PC-3 (cell line): ENCODE data around the gene NUP160. TPM values are rescaled to one million over a fixed set of nuclear protein-coding genes. Genes with fewer than 3 reads are reported as not detected.

ENCODE experiments used
- ATAC-seq: fragments of 200-7000 bp; cut with Tn5 transposase; 2 replicates; pipeline ENCODE4 v1.9.1; 2020; ENCODE audit warnings: mild to moderate bottlenecking, moderate library complexity
- BruUV-seq: library from RNA; stranded (reverse); fragments of 400-500 nt; replicated peaks from 2 replicates; lab custom pipeline; 2021; lab: Mats Ljungman, UMichigan
- CTCF ChIA-PET: fragments of 300-600 bp; sonication (Branson Sonifier 250); formaldehyde crosslinking; loops from one replicate; lab custom pipeline; 2022; ENCODE audit warnings: antibody characterized with exemption; lab: Charles Lee
- POLR2A ChIA-PET: fragments of 300-600 bp; sonication (Branson Sonifier 250); formaldehyde crosslinking; loops from one replicate; lab custom pipeline; 2022; ENCODE audit warnings: antibody characterized with exemption; ENCODE audit not compliant: unreplicated experiment; lab: Charles Lee
- DNase-seq: peaks from one replicate; pipeline ENCODE4 v3.0.0-alpha.2; 2015
- H2AFZ ChIP-seq: fragments of 300-600 bp; sonication (generic); 2 replicates; pipeline ENCODE4 v1.6.0; 2016; ENCODE audit warnings: antibody characterized with exemption, low read length
- H3F3A ChIP-seq: fragments of 300-600 bp; sonication (generic); one replicate; pipeline ENCODE4 v1.6.0; 2017; ENCODE audit warnings: antibody characterized with exemption, low read length, control low read depth, mild to moderate bottlenecking; ENCODE audit not compliant: unreplicated experiment
- H3K27ac ChIP-seq: fragments of 300-600 bp; sonication (generic); 2 replicates; pipeline ENCODE4 v1.5.1; 2016; ENCODE audit warnings: mild to moderate bottlenecking, low read length
- H3K27me3 ChIP-seq: fragments of 300-600 bp; sonication (generic); 2 replicates; pipeline ENCODE4 v1.6.1; 2016; ENCODE audit warnings: low read length, mixed read lengths
- H3K36me3 ChIP-seq: fragments of 300-600 bp; sonication (generic); 2 replicates; pipeline ENCODE4 v1.6.1; 2016; ENCODE audit warnings: low read depth, mixed run types, low read length, mixed read lengths
- H3K4me1 ChIP-seq: fragments of 300-600 bp; sonication (generic); 2 replicates; pipeline ENCODE4 v1.5.1; 2016; ENCODE audit warnings: low read length; ENCODE audit not compliant: insufficient read depth
- H3K4me2 ChIP-seq: fragments of 300-600 bp; sonication (generic); 2 replicates; pipeline ENCODE4 v1.6.0; 2016; ENCODE audit warnings: low read length
- H3K4me3 ChIP-seq: fragments of 300-600 bp; sonication (generic); 2 replicates; pipeline ENCODE4 v1.5.1; 2016; ENCODE audit warnings: mild to moderate bottlenecking, low read length, mixed read lengths
- H3K79me2 ChIP-seq: fragments of 300-600 bp; sonication (generic); 2 replicates; pipeline ENCODE4 v1.6.1; 2017; ENCODE audit warnings: low read length, mixed read lengths
- H3K9ac ChIP-seq: fragments of 300-600 bp; sonication (generic); 2 replicates; pipeline ENCODE4 v1.6.0; 2016; ENCODE audit warnings: mild to moderate bottlenecking, low read length
- H3K9me2 ChIP-seq: fragments of 300-600 bp; sonication (generic); replicated peaks from 2 replicates; pipeline ENCODE4 v1.6.1; 2016; ENCODE audit warnings: mixed run types, low read length, mixed read lengths
- H3K9me3 ChIP-seq: fragments of 300-600 bp; sonication (generic); 2 replicates; pipeline ENCODE4 v1.6.1; 2016; ENCODE audit warnings: low read length, mixed read lengths
- H4K20me1 ChIP-seq: fragments of 300-600 bp; sonication (generic); 2 replicates; pipeline ENCODE4 v1.6.1; 2016; ENCODE audit warnings: low read length, mixed read lengths
- EZH2 ChIP-seq: fragments of 300-600 bp; sonication (generic); IDR thresholded peaks from one replicate; pipeline ENCODE4 v1.6.1; 2017; ENCODE audit warnings: antibody characterized with exemption, mild to moderate bottlenecking, low read length; ENCODE audit not compliant: unreplicated experiment
- EZH2phosphoT487 ChIP-seq: fragments of 300-600 bp; sonication (generic); IDR thresholded peaks from 2 replicates; pipeline ENCODE4 v1.6.1; 2018; ENCODE audit warnings: mild to moderate bottlenecking, antibody characterized with exemption, low read length, borderline replicate concordance
- intact Hi-C: fragments of 100-400 bp; cut with micrococcal nuclease; formaldehyde crosslinking; loops from 2 replicates; pipeline ENCODE4 v1.9.0; 2023
- total RNA-seq: library from RNA; depleted of rRNA; stranded (reverse); fragments of >200 nt; gene quantifications from 2 replicates; pipeline ENCODE4 v1.2.3, GENCODE V29; 2014
- TF ChIP-seq, protein P1 (sequence below): fragments of 300-600 bp; sonication (generic); conservative IDR thresholded peaks from 2 replicates; pipeline ENCODE4 v1.5.1; 2017; ENCODE audit warnings: antibody characterized with exemption, low read depth, mild to moderate bottlenecking, low read length

The NUP160 gene
- total RNA-seq, 1 experiment from 2014 or later, result 23.0 TPM

- Histone ChIP-seq H3K79me2 (no peaks in the 10 kb centered on the region), H3K9ac (no peak overlapping the region), H3K9me2 (no peaks in the 10 kb centered on the region), H3F3A (no peaks in the 10 kb centered on the region), H3K9me3 (no peaks in the 10 kb centered on the region), H3K27me3 (no peaks in the 10 kb centered on the region), H3K4me2 (peak overlapping the region; percentile 18; the same call in 1 of the 2 replicates), H2AFZ (no peak overlapping the region), H3K36me3 (no peaks in the 10 kb centered on the region), H3K27ac (peak overlapping the region; percentile 40), H3K4me1 (peaks cover 8% of the 10 kb centered on the region), H4K20me1 (no peaks in the 10 kb centered on the region), H3K4me3 (no peak overlapping the region)
- POLR2A ChIA-PET, result no interaction called here
- CTCF ChIA-PET, result no interaction called here
- intact Hi-C loops, result loop anchor here (5.0 to 10.0 kb wide), 2 partner anchors 127 to 250 kb away; partner anchors contain the start of gene PTPRJ
- TF ChIP-seq, protein P1, sequence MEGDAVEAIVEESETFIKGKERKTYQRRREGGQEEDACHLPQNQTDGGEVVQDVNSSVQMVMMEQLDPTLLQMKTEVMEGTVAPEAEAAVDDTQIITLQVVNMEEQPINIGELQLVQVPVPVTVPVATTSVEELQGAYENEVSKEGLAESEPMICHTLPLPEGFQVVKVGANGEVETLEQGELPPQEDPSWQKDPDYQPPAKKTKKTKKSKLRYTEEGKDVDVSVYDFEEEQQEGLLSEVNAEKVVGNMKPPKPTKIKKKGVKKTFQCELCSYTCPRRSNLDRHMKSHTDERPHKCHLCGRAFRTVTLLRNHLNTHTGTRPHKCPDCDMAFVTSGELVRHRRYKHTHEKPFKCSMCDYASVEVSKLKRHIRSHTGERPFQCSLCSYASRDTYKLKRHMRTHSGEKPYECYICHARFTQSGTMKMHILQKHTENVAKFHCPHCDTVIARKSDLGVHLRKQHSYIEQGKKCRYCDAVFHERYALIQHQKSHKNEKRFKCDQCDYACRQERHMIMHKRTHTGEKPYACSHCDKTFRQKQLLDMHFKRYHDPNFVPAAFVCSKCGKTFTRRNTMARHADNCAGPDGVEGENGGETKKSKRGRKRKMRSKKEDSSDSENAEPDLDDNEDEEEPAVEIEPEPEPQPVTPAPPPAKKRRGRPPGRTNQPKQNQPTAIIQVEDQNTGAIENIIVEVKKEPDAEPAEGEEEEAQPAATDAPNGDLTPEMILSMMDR, result no peak
- TF ChIP-seq EZH2, result no peak
- no peak for TF ChIP-seq EZH2phosphoT487
- BruUV-seq, result no TSS peak
- ATAC-seq, result no peak
- DNase-seq, result no peak
Observed at GRCh38 chr11:47857485-47857884, 9.3 kb upstream of the NUP160 start.

DNA sequence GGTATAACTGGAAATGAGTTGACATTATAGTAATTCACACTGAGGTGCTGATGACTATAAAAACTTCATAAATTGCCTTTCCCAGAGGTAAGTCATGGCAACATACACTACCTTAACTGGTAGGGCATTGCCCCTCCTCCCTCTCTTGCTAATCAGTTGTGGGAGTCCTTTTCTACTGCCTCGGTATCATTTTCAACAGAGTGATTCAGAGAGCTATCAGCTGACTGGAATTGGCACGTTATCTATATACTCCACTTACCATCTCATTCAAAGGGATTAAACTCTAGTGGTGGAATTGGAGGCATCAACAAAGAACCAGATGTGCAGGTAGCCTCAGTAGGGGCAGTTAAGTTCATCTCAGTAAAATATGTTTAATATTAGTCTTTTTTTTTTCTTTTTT lies 8.0 kb upstream of the NUP160 start:
- H3K27me3 ChIP-seq, result no peaks in the 10 kb centered on the region
- H3K4me1 ChIP-seq, result peaks cover 4% of the 10 kb centered on the region; the same call in 1 of the 2 replicates
- H3K9ac ChIP-seq, result no peak overlapping the region
- no peak overlapping the region for H3K27ac ChIP-seq
- POLR2A ChIA-PET, result no interaction called here
- no peak overlapping the region for H3K4me3 ChIP-seq
- no peaks in the 10 kb centered on the region for H3K36me3 ChIP-seq
- no peaks in the 10 kb centered on the region for H3K79me2 ChIP-seq
- H3K9me2 ChIP-seq, result no peaks in the 10 kb centered on the region
- no peaks in the 10 kb centered on the region for H3F3A ChIP-seq
- intact Hi-C loops, result loop anchor here (5.0 to 10.0 kb wide), 2 partner anchors 129 to 251 kb away; partner anchors contain the start of gene PTPRJ
- CTCF ChIA-PET, result no interaction called here
- no peak overlapping the region for H3K4me2 ChIP-seq
- H4K20me1 ChIP-seq, result no peaks in the 10 kb centered on the region
- no peak for DNase-seq
- BruUV-seq, result no TSS peak
- H3K9me3 ChIP-seq, result no peaks in the 10 kb centered on the region
- TF ChIP-seq EZH2phosphoT487 (no peak), EZH2 (no peak)
- TF ChIP-seq, protein P1, result no peak
- H2AFZ ChIP-seq, result no peak overlapping the region
- ATAC-seq, result no peak

DNA sequence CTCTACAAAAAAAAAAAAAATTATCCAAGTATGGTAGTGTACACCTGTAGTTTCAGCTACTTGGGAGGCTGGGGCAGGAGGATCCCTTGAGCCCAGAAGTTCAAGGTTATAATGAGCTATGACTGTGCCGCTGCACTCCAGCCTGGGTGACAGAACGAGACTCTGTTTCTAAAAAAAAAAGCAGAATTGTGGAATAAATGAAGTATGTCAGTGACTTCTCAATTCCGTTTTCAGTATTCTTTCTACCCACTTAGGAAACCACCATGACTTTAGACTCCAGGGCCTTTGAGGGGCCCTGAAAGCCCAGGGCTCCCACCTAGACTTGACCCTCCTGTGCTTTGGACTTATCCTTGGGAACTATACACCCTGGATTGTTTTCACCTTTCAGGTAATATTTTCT lies 6.5 kb upstream of the NUP160 start:
- ATAC-seq, result no peak
- Histone ChIP-seq H3K4me1 (peaks cover 4% of the 10 kb centered on the region; the same call in 1 of the 2 replicates), H3K4me2 (no peak overlapping the region), H4K20me1 (no peaks in the 10 kb centered on the region), H3K9me3 (no peaks in the 10 kb centered on the region), H3K27ac (no peak overlapping the region), H2AFZ (no peak overlapping the region), H3K36me3 (no peaks in the 10 kb centered on the region), H3K27me3 (no peaks in the 10 kb centered on the region), H3F3A (no peaks in the 10 kb centered on the region), H3K4me3 (no peak overlapping the region), H3K79me2 (no peaks in the 10 kb centered on the region), H3K9ac (no peak overlapping the region), H3K9me2 (no peaks in the 10 kb centered on the region)
- ChIA-PET POLR2A (interaction anchor here (0.6 kb wide), 1 partner anchor 16 kb away, joined by 4 read pairs; no protein-coding TSS in a partner anchor), CTCF (interaction anchor here (0.7 kb wide), 1 partner anchor 129 kb away, joined by 3 read pairs; no protein-coding TSS in a partner anchor)
- intact Hi-C loops, result loop anchor here (5.0 to 10.0 kb wide), 2 partner anchors 130 to 253 kb away; partner anchors contain the start of gene PTPRJ
- TF ChIP-seq, protein P1, result no peak
- no peak for TF ChIP-seq EZH2
- TF ChIP-seq EZH2phosphoT487, result no peak
- BruUV-seq, result no TSS peak
- DNase-seq, result no peak
